Endothelial cell of umbilical vein (primary cell): ENCODE results near the gene GLI3. TPM values are rescaled to one million over a fixed set of nuclear protein-coding genes. Genes with fewer than 3 reads are reported as not detected.
A peak's percentile ranks its signal among the peaks of the same experiment; 100 is the strongest.

Source experiments
- BruUV-seq: library from RNA; stranded (reverse); fragments of 400-500 nt; replicated peaks from 2 replicates; lab custom pipeline; 2021; lab: Mats Ljungman, UMichigan
- CTCF ChIA-PET: fragments of 300-600, 350-600 bp; sonication (Branson Sonifier 250); formaldehyde crosslinking; loops from one replicate; lab custom pipeline; 2021; ENCODE audit warnings: antibody characterized with exemption, inconsistent platforms; lab: Charles Lee
- POLR2A ChIA-PET: fragments of 300-600, 350-600 bp; sonication (Branson Sonifier 250); formaldehyde crosslinking; loops from one replicate; lab custom pipeline; 2021; ENCODE audit warnings: antibody characterized with exemption, inconsistent platforms; lab: Charles Lee
- DNase-seq: peaks from one replicate; pipeline ENCODE4 v3.0.0-alpha.2; 2011; ENCODE audit warnings: low read depth, low spot score
- FAIRE-seq: peaks from 2 replicates; lab custom pipeline; 2011; peaks lifted over from hg19 to GRCh38; lab: Jason Lieb, UNC
- H2AFZ ChIP-seq: 2 replicates; pipeline ENCODE4 v1.6.0; 2012; ENCODE audit warnings: low read depth, low read length, control low read depth, inconsistent platforms
- H3K27ac ChIP-seq: 2 replicates; pipeline ENCODE4 v1.5.1; 2011; ENCODE audit warnings: low read depth, mild to moderate bottlenecking, control low read depth, low read length, moderate library complexity; ENCODE audit not compliant: insufficient read depth
- H3K27me3 ChIP-seq, 2 experiments: 2 replicates each; pipeline versions ENCODE4 v1.6.0 to v1.6.1; 2011; ENCODE audit warnings: low read length in 2 of 2, mixed read lengths in 1 of 2; ENCODE audit not compliant: control insufficient read depth in 2 of 2, insufficient read depth in 2 of 2
- H3K36me3 ChIP-seq, 2 experiments: 2 replicates in 1 of 2; 3 replicates in 1 of 2; pipeline ENCODE4 v1.5.1; 2011; ENCODE audit warnings: low read length in 2 of 2, mild to moderate bottlenecking in 1 of 2, moderate library complexity in 1 of 2; ENCODE audit not compliant: control insufficient read depth in 2 of 2, insufficient read depth in 2 of 2; ENCODE audit errors: extremely low read depth in 1 of 2
- H3K4me1 ChIP-seq: 3 replicates; pipeline ENCODE4 v1.5.1; 2011; ENCODE audit warnings: mild to moderate bottlenecking, low read length; ENCODE audit not compliant: control insufficient read depth, insufficient read depth; ENCODE audit errors: extremely low read depth
- H3K4me2 ChIP-seq: 2 replicates; pipeline ENCODE4 v1.6.1; 2011; ENCODE audit warnings: low read length, control low read depth, mixed read lengths; ENCODE audit not compliant: insufficient read depth
- H3K4me3 ChIP-seq, 3 experiments: fragments of 200-600 bp in 1 of 3; sonication (generic), shearing (Covaris generic) in 1 of 3; replicated peaks in 1 of 3; 2 replicates each; pipeline ENCODE4 v1.5.1; 2011 to 2016; ENCODE audit warnings: control low read depth in 3 of 3, low read length in 3 of 3, mild to moderate bottlenecking in 2 of 3, inconsistent platforms in 1 of 3, low read depth in 1 of 3, moderate library complexity in 1 of 3; ENCODE audit not compliant: insufficient read depth in 1 of 3
- H3K79me2 ChIP-seq: 2 replicates; pipeline ENCODE4 v1.6.0; 2012; ENCODE audit warnings: low read length, inconsistent platforms; ENCODE audit not compliant: control insufficient read depth, insufficient read depth
- H3K9ac ChIP-seq: replicated peaks from 2 replicates; pipeline ENCODE3; 2011; ENCODE audit warnings: low read length, control low read depth; ENCODE audit not compliant: insufficient read depth; ENCODE audit errors: extremely low read depth
- H3K9me1 ChIP-seq: replicated peaks from 3 replicates; pipeline ENCODE4 v1.6.0; 2011; ENCODE audit warnings: mild to moderate bottlenecking, low read length; ENCODE audit not compliant: control insufficient read depth, insufficient read depth; ENCODE audit errors: extremely low read depth
- H3K9me3 ChIP-seq: replicated peaks from 2 replicates; pipeline ENCODE4 v1.5.1; 2012; ENCODE audit warnings: low read length, inconsistent platforms; ENCODE audit not compliant: control insufficient read depth, insufficient read depth
- H4K20me1 ChIP-seq: replicated peaks from 2 replicates; pipeline ENCODE3; 2011; ENCODE audit warnings: mild to moderate bottlenecking, low read length; ENCODE audit not compliant: control insufficient read depth, insufficient read depth; ENCODE audit errors: extremely low read depth
- EZH2 ChIP-seq: IDR thresholded peaks from 2 replicates; pipeline ENCODE4 v1.6.1; 2012; ENCODE audit warnings: borderline replicate concordance, low read depth, mild to moderate bottlenecking, moderate library complexity, low read length, inconsistent platforms; ENCODE audit not compliant: severe bottlenecking
- FOS ChIP-seq: IDR thresholded peaks from 2 replicates; pipeline ENCODE4 v1.6.1; 2011; ENCODE audit warnings: mild to moderate bottlenecking, low read length, moderate library complexity, borderline replicate concordance; ENCODE audit not compliant: insufficient read depth
- GATA2 ChIP-seq: IDR thresholded peaks from 2 replicates; pipeline ENCODE4 v1.7.0; 2011; ENCODE audit warnings: low read depth, mild to moderate bottlenecking, moderate library complexity, mixed read lengths, low read length; ENCODE audit not compliant: insufficient read length, insufficient read depth
- JUN ChIP-seq: IDR thresholded peaks from 2 replicates; pipeline ENCODE4 v1.6.1; 2011; ENCODE audit warnings: borderline replicate concordance, low read depth; ENCODE audit not compliant: insufficient read length, insufficient read depth
- MYC ChIP-seq: IDR thresholded peaks from one replicate; pipeline ENCODE4 v1.6.1; 2011; ENCODE audit warnings: mild to moderate bottlenecking, low read depth, low read length
- POLR2A ChIP-seq: IDR thresholded peaks from 2 replicates; pipeline ENCODE4 v1.6.1; 2012; ENCODE audit warnings: low read depth, mild to moderate bottlenecking, control low read depth, low read length
- POLR2AphosphoS5 ChIP-seq: IDR thresholded peaks from 2 replicates; pipeline ENCODE4 v1.6.1; 2012; ENCODE audit warnings: low read depth, mild to moderate bottlenecking, control low read depth, low read length, moderate library complexity; ENCODE audit not compliant: insufficient read depth
- dilution Hi-C: fragments of 300-500 bp; cut with MboI; formaldehyde crosslinking; loops from one replicate; pipeline ENCODE4 v1.15.0; 2019; ENCODE audit warnings: low sequenced_read_pairs; ENCODE audit not compliant: extremely low pct_ligation_motif_present
- intact Hi-C: fragments of 100-400 bp; cut with micrococcal nuclease; formaldehyde crosslinking; loops from one replicate; pipeline ENCODE4 v1.10.0; 2022
- polyA plus RNA-seq, 4 experiments: library from polyadenylated mRNA; depleted of rRNA in 3 of 4; stranded (reverse) in 3 of 4; unstranded in 1 of 4; fragments of >200 nt; gene quantifications; 2 replicates each; pipeline versions ENCODE4 v1.2.1 to v1.2.3, GENCODE V29; 2011 to 2012; ENCODE audit warnings: missing spikeins in 1 of 4
- total RNA-seq: library from RNA; stranded (reverse); gene quantifications from 2 replicates; pipeline ENCODE4 v1.2.3, GENCODE V29; 2021
- TF ChIP-seq, protein P1 (sequence below), 2 donors: IDR thresholded peaks; 1 replicate in 1 of 2; 2 replicates in 1 of 2; pipeline ENCODE4 v1.5.1; 2011; ENCODE audit warnings: low read length in 2 of 2, mild to moderate bottlenecking in 2 of 2, moderate library complexity in 2 of 2, control low read depth in 1 of 2, inconsistent platforms in 1 of 2, low read depth in 1 of 2; ENCODE audit not compliant: insufficient read depth in 1 of 2; ENCODE audit errors: extremely low read depth in 1 of 2
- TF ChIP-seq, protein P2 (sequence below): IDR thresholded peaks from 2 replicates; pipeline ENCODE4 v1.6.1; 2011; ENCODE audit not compliant: insufficient read depth, insufficient read length

Gene GLI3
- total and polyA plus RNA-seq, 2 donors (not counting 3 experiments of a cell fraction or from before 2014, with no cell fraction given) = 6.0 to 24.9 TPM

DNA sequence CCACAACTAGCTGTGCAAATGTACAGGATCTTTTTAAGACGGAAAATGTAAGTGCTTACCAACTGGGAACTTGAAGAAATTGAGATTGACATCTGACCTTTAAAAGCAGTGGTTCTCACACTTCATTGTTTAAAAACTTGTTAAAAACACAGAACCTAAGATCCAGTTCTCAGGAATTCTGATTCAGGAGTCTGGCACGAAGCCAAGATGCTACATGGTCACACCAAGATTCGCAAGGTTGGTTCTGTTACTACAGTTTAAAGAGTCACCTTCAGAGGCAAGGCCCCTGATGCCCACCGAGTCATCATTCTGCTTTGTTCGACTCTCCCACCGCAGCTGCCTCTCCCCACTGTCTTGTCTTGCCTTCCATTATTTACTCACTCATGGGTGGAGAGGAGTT is 113.3 kb downstream of the GLI3 start:
- no peaks in the 10 kb centered on the region for H3K79me2 ChIP-seq
- dilution Hi-C loops = no loop called here
- no peak overlapping the region for H3K27ac ChIP-seq
- ChIA-PET POLR2A (no interaction called here), CTCF (interaction anchor here (1.8 kb wide), 1 partner anchor 24 kb away, joined by 4 read pairs; no protein-coding TSS in a partner anchor)
- TF ChIP-seq MYC (no peak), POLR2AphosphoS5 (no peak), GATA2 (no peak), FOS (no peak), JUN (no peak), POLR2A (no peak), EZH2 (no peak)
- TF ChIP-seq, protein P1, sequence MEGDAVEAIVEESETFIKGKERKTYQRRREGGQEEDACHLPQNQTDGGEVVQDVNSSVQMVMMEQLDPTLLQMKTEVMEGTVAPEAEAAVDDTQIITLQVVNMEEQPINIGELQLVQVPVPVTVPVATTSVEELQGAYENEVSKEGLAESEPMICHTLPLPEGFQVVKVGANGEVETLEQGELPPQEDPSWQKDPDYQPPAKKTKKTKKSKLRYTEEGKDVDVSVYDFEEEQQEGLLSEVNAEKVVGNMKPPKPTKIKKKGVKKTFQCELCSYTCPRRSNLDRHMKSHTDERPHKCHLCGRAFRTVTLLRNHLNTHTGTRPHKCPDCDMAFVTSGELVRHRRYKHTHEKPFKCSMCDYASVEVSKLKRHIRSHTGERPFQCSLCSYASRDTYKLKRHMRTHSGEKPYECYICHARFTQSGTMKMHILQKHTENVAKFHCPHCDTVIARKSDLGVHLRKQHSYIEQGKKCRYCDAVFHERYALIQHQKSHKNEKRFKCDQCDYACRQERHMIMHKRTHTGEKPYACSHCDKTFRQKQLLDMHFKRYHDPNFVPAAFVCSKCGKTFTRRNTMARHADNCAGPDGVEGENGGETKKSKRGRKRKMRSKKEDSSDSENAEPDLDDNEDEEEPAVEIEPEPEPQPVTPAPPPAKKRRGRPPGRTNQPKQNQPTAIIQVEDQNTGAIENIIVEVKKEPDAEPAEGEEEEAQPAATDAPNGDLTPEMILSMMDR (IDR thresholded peaks at IDR 0.05; ENCODE audit: extremely low read depth in 1 of 2, insufficient read depth in 1 of 2, low read depth in 1 of 2, low read length in 2 of 2) = no peak
- TF ChIP-seq, protein P2, sequence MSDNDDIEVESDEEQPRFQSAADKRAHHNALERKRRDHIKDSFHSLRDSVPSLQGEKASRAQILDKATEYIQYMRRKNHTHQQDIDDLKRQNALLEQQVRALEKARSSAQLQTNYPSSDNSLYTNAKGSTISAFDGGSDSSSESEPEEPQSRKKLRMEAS = no peak
- no peak overlapping the region for H3K9ac ChIP-seq
- H3K36me3 ChIP-seq = no peaks in the 10 kb centered on the region
- no peak overlapping the region for H3K4me2 ChIP-seq
- FAIRE-seq = no peak
- H3K4me3 ChIP-seq = no peak overlapping the region
- intact Hi-C loops = loop anchor here (10.0 kb wide), 1 partner anchor 721 kb away; no protein-coding TSS in a partner anchor
- no TSS peak for BruUV-seq
- no peaks in the 10 kb centered on the region for H3K27me3 ChIP-seq
- no peaks in the 10 kb centered on the region for H3K4me1 ChIP-seq
- H2AFZ ChIP-seq = no peak overlapping the region
- no peaks in the 10 kb centered on the region for H3K9me1 ChIP-seq
- peak; percentile 42 for DNase-seq
- no peaks in the 10 kb centered on the region for H3K9me3 ChIP-seq
- H4K20me1 ChIP-seq = no peaks in the 10 kb centered on the region
